GM23338 (cell line): ENCODE results near the gene CREBL2. TPM values are rescaled to one million over a fixed set of nuclear protein-coding genes. Genes with fewer than 3 reads are reported as not detected.

ENCODE experiments used
- ATAC-seq: fragments of 200-7000 bp; cut with Tn5 transposase; 3 replicates; pipeline ENCODE4 v1.9.1; 2020
- DNase-seq: peaks from one replicate; pipeline ENCODE4 v3.0.0-alpha.2; 2015; ENCODE audit warnings: low spot score
- H2AFZ ChIP-seq: fragments of 200-600 bp; sonication (generic); 2 replicates; pipeline ENCODE4 v1.8.0; 2016; ENCODE audit warnings: antibody characterized with exemption, mild to moderate bottlenecking, moderate library complexity
- H3F3A ChIP-seq: fragments of 200-600 bp; sonication (generic); replicated peaks from 2 replicates; pipeline ENCODE4 v1.8.0; 2017; ENCODE audit warnings: antibody characterized with exemption, mixed run types, low read depth
- H3K27ac ChIP-seq: fragments of 200-600 bp; sonication (generic); 2 replicates; pipeline ENCODE4 v1.6.1; 2016; ENCODE audit warnings: low read depth
- H3K27me3 ChIP-seq: fragments of 200-600 bp; sonication (generic); 2 replicates; pipeline ENCODE4 v1.8.0; 2016; ENCODE audit warnings: mild to moderate bottlenecking, mixed run types, moderate library complexity; ENCODE audit not compliant: insufficient read depth
- H3K36me3 ChIP-seq: fragments of 200-600 bp; sonication (generic); 2 replicates; pipeline ENCODE4 v1.8.0; 2016; ENCODE audit warnings: mild to moderate bottlenecking; ENCODE audit not compliant: insufficient read depth
- H3K4me1 ChIP-seq: fragments of 200-600 bp; sonication (generic); 2 replicates; pipeline ENCODE4 v1.8.0; 2016; ENCODE audit warnings: mild to moderate bottlenecking, moderate library complexity; ENCODE audit not compliant: insufficient read depth
- H3K4me2 ChIP-seq: fragments of 200-600 bp; sonication (generic); 2 replicates; pipeline ENCODE4 v1.7.1; 2017; ENCODE audit warnings: mixed run types
- H3K4me3 ChIP-seq: fragments of 200-600 bp; sonication (generic); 2 replicates; pipeline ENCODE4 v1.6.1; 2016; ENCODE audit warnings: mixed run types
- H3K79me2 ChIP-seq: fragments of 200-600 bp; sonication (generic); replicated peaks from 2 replicates; pipeline ENCODE4 v1.8.0; 2017; ENCODE audit warnings: mild to moderate bottlenecking; ENCODE audit not compliant: insufficient read depth
- H3K9me2 ChIP-seq: fragments of 200-600 bp; sonication (generic); 2 replicates; pipeline ENCODE4 v1.8.0; 2017; ENCODE audit not compliant: insufficient read depth
- H4K20me1 ChIP-seq: fragments of 200-600 bp; sonication (generic); replicated peaks from 2 replicates; pipeline ENCODE4 v1.8.0; 2017; ENCODE audit warnings: mild to moderate bottlenecking; ENCODE audit not compliant: insufficient read depth
- H3K27ac Mint-ChIP-seq: 2 replicates; pipeline ENCODE4 v1.8.0; 2020; ENCODE audit warnings: inconsistent platforms, mild to moderate bottlenecking, moderate library complexity, mixed read lengths
- H3K27me3 Mint-ChIP-seq: 3 replicates; pipeline ENCODE4 v1.8.0; 2022; ENCODE audit warnings: low read depth, mild to moderate bottlenecking, moderate library complexity, mixed read lengths, inconsistent platforms; ENCODE audit not compliant: insufficient read depth, poor library complexity
- H3K36me3 Mint-ChIP-seq: 3 replicates; pipeline ENCODE4 v1.8.0; 2021; ENCODE audit warnings: low read depth, mild to moderate bottlenecking, inconsistent platforms, moderate library complexity, mixed read lengths
- H3K4me1 Mint-ChIP-seq: 3 replicates; pipeline ENCODE4 v1.8.0; 2020; ENCODE audit warnings: mild to moderate bottlenecking, inconsistent platforms, mixed read lengths
- H3K4me3 Mint-ChIP-seq: 3 replicates; pipeline ENCODE4 v1.8.0; 2021; ENCODE audit warnings: moderate library complexity, mild to moderate bottlenecking, inconsistent platforms, mixed read lengths
- H3K9me3 Mint-ChIP-seq: 3 replicates; pipeline ENCODE4 v1.8.0; 2020; ENCODE audit warnings: moderate library complexity, mild to moderate bottlenecking, inconsistent platforms, mixed read lengths
- CREB1 ChIP-seq: fragments of 250-450 bp; sonication (Bioruptor Pico); IDR thresholded peaks from 2 replicates; pipeline ENCODE4 v1.5.0; 2020; ENCODE audit warnings: low read depth, mild to moderate bottlenecking, moderate library complexity
- EZH2 ChIP-seq: fragments of 200-600 bp; sonication (generic); IDR thresholded peaks from one replicate; pipeline ENCODE4 v1.8.0; 2017; ENCODE audit warnings: antibody characterized with exemption, mild to moderate bottlenecking, low read depth; ENCODE audit not compliant: unreplicated experiment
- EZH2phosphoT487 ChIP-seq: fragments of 200-600 bp; sonication (generic); IDR thresholded peaks from one replicate; pipeline ENCODE4 v1.8.1; 2018; ENCODE audit warnings: antibody characterized with exemption; ENCODE audit not compliant: unreplicated experiment
- JUNB ChIP-seq: IDR thresholded peaks from one replicate; pipeline ENCODE4 v1.6.1; 2016; ENCODE audit warnings: antibody characterized with exemption; ENCODE audit not compliant: unreplicated experiment
- POLR2AphosphoS5 ChIP-seq: IDR thresholded peaks from 2 replicates; pipeline ENCODE4 v1.6.1; 2016; ENCODE audit warnings: antibody characterized with exemption, low read depth
- STAT1 ChIP-seq: IDR thresholded peaks from one replicate; pipeline ENCODE4 v1.6.1; 2016; ENCODE audit warnings: antibody characterized with exemption; ENCODE audit not compliant: unreplicated experiment
- ZNF114 ChIP-seq: fragments of 250-450 bp; sonication (Bioruptor Pico); IDR thresholded peaks from 2 replicates; pipeline ENCODE4 v1.5.0; 2020; ENCODE audit warnings: mild to moderate bottlenecking, moderate library complexity
- ZNF331 ChIP-seq: fragments of 250-450 bp; sonication (Bioruptor Pico); IDR thresholded peaks from 2 replicates; pipeline ENCODE4 v1.5.0; 2020; ENCODE audit warnings: low read depth, mild to moderate bottlenecking, moderate library complexity
- polyA plus RNA-seq: library from polyadenylated mRNA; unstranded; fragments of >200 nt; fragmentation: Nextera tagmentation; extraction: Ambion mirVana; gene quantifications from 2 replicates; pipeline ENCODE4 v1.2.1, GENCODE V29; 2016
- total RNA-seq: library from RNA; depleted of rRNA; stranded (reverse); fragments of >200 nt; shearing (Covaris generic); gene quantifications from 2 replicates; pipeline ENCODE4 v1.2.3, GENCODE V29; 2014
- TF ChIP-seq, protein P1 (sequence below), 2 experiments: fragments of 200-600 bp in 1 of 2; sonication (generic) in 1 of 2; conservative IDR thresholded peaks; 2 replicates each; pipeline versions ENCODE4 v1.5.1 to v1.6.1; 2016 to 2017; ENCODE audit warnings: antibody characterized with exemption in 2 of 2, low read depth in 2 of 2, mild to moderate bottlenecking in 2 of 2, moderate library complexity in 1 of 2
- TF ChIP-seq, protein P2 (sequence below): IDR thresholded peaks from one replicate; pipeline ENCODE4 v1.6.1; 2018; ENCODE audit warnings: antibody characterized with exemption; ENCODE audit not compliant: unreplicated experiment
- TF ChIP-seq, protein P3 (sequence below): IDR thresholded peaks from 2 replicates; pipeline ENCODE4 v1.6.1; 2016; ENCODE audit warnings: antibody characterized with exemption

Gene CREBL2
- total and polyA plus RNA-seq, 2 experiments from 2014 or later = 9.0 to 21.6 TPM

DNA sequence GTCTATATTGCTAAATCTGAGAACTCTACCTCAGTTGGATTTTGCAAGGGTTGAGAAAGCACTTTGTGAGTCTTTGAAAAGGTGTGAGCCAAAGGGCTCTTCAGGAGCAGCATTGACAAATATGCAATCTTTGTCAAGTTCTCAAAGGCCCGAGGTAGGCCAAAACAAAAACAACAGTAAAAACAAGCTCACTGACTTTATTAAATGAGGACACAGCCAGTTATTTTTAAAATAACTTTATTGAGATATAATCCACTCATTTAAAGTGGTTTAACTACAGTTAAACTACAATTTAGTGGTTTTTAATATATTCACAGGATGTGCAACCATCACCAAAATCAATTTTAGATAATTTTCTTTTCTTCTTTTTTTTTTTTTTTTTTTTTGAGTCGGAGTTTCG lies 2.0 kb upstream of the CREBL2 start:
- no peaks in the 10 kb centered on the region for H3K36me3 ChIP-seq
- ATAC-seq (no peak), DNase-seq (no peak)
- peaks cover 9% of the 10 kb centered on the region for H3K79me2 ChIP-seq
- H3K4me2 ChIP-seq = no peak overlapping the region
- peaks cover 5% of the 10 kb centered on the region; the same call in 1 of the 2 replicates for H3F3A ChIP-seq
- H2AFZ ChIP-seq = no peak overlapping the region
- H3K4me1 ChIP-seq = peaks cover 26% of the 10 kb centered on the region
- no peak overlapping the region for H3K27ac ChIP-seq
- H3K27me3 ChIP-seq = no peaks in the 10 kb centered on the region
- no peak overlapping the region for H3K4me3 ChIP-seq
- Mint-ChIP-seq H3K4me3 (no peak overlapping the region), H3K27me3 (peaks cover 16% of the 10 kb centered on the region), H3K36me3 (peaks cover 5% of the 10 kb centered on the region; the same call in 2 of the 3 replicates), H3K9me3 (no peaks in the 10 kb centered on the region), H3K4me1 (peaks cover 28% of the 10 kb centered on the region), H3K27ac (no peak overlapping the region)
- no peaks in the 10 kb centered on the region for H3K9me2 ChIP-seq
- no peak for TF ChIP-seq POLR2AphosphoS5
- TF ChIP-seq, protein P1, sequence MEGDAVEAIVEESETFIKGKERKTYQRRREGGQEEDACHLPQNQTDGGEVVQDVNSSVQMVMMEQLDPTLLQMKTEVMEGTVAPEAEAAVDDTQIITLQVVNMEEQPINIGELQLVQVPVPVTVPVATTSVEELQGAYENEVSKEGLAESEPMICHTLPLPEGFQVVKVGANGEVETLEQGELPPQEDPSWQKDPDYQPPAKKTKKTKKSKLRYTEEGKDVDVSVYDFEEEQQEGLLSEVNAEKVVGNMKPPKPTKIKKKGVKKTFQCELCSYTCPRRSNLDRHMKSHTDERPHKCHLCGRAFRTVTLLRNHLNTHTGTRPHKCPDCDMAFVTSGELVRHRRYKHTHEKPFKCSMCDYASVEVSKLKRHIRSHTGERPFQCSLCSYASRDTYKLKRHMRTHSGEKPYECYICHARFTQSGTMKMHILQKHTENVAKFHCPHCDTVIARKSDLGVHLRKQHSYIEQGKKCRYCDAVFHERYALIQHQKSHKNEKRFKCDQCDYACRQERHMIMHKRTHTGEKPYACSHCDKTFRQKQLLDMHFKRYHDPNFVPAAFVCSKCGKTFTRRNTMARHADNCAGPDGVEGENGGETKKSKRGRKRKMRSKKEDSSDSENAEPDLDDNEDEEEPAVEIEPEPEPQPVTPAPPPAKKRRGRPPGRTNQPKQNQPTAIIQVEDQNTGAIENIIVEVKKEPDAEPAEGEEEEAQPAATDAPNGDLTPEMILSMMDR (conservative IDR thresholded peaks at IDR 0.05; ENCODE audit: low read depth in 2 of 2) = no peak
- TF ChIP-seq, protein P2, sequence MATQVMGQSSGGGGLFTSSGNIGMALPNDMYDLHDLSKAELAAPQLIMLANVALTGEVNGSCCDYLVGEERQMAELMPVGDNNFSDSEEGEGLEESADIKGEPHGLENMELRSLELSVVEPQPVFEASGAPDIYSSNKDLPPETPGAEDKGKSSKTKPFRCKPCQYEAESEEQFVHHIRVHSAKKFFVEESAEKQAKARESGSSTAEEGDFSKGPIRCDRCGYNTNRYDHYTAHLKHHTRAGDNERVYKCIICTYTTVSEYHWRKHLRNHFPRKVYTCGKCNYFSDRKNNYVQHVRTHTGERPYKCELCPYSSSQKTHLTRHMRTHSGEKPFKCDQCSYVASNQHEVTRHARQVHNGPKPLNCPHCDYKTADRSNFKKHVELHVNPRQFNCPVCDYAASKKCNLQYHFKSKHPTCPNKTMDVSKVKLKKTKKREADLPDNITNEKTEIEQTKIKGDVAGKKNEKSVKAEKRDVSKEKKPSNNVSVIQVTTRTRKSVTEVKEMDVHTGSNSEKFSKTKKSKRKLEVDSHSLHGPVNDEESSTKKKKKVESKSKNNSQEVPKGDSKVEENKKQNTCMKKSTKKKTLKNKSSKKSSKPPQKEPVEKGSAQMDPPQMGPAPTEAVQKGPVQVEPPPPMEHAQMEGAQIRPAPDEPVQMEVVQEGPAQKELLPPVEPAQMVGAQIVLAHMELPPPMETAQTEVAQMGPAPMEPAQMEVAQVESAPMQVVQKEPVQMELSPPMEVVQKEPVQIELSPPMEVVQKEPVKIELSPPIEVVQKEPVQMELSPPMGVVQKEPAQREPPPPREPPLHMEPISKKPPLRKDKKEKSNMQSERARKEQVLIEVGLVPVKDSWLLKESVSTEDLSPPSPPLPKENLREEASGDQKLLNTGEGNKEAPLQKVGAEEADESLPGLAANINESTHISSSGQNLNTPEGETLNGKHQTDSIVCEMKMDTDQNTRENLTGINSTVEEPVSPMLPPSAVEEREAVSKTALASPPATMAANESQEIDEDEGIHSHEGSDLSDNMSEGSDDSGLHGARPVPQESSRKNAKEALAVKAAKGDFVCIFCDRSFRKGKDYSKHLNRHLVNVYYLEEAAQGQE = no peak
- TF ChIP-seq JUNB = no peak
- TF ChIP-seq, protein P3, sequence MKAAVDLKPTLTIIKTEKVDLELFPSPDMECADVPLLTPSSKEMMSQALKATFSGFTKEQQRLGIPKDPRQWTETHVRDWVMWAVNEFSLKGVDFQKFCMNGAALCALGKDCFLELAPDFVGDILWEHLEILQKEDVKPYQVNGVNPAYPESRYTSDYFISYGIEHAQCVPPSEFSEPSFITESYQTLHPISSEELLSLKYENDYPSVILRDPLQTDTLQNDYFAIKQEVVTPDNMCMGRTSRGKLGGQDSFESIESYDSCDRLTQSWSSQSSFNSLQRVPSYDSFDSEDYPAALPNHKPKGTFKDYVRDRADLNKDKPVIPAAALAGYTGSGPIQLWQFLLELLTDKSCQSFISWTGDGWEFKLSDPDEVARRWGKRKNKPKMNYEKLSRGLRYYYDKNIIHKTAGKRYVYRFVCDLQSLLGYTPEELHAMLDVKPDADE = no peak
- TF ChIP-seq EZH2 = no peak
- no peak for TF ChIP-seq ZNF114 (CRISPR knock-in tag)
- H4K20me1 ChIP-seq = no peaks in the 10 kb centered on the region

DNA sequence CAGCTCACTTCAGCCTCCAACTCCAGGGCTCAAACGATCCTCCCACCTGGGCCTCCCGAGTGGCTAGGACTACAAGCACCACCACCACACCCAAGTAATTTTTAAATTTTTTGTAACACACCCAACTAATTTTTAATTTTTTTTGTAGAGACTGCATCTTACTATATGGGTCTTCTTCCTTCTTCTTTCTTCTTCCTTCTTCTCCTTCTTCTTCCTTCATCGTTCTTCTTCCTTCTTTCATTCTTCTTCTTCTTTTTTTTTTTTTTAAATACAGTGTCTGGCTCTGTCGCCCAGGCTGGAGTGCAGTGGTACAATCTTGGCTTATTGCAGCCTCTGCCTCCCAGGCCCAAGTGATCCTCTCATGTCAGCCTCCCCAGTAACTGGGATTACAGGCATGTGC lies 965 bp upstream of the CREBL2 start:
- H3K4me3 ChIP-seq = peak overlapping the region; percentile 70
- H2AFZ ChIP-seq = peak overlapping the region; percentile 38; the same call in 1 of the 2 replicates

More for the DNA sequence above, 965 bp upstream of the CREBL2 start:
- Mint-ChIP-seq H3K27ac (peak overlapping the region; percentile 72; the same call in 1 of the 2 replicates), H3K36me3 (peaks cover 5% of the 10 kb centered on the region; the same call in 2 of the 3 replicates), H3K9me3 (no peaks in the 10 kb centered on the region), H3K4me1 (peaks cover 25% of the 10 kb centered on the region), H3K27me3 (peaks cover 16% of the 10 kb centered on the region), H3K4me3 (peak overlapping the region; percentile 98)
- no peak for ATAC-seq
- no peak for DNase-seq
- peak overlapping the region; percentile 91; the same call in 1 of the 2 replicates for H3K4me2 ChIP-seq
- H3K27me3 ChIP-seq = no peaks in the 10 kb centered on the region
- H3F3A ChIP-seq = peaks cover 5% of the 10 kb centered on the region; the same call in 1 of the 2 replicates
- peak overlapping the region; percentile 91 for H3K27ac ChIP-seq
- H3K36me3 ChIP-seq = no peaks in the 10 kb centered on the region
- H4K20me1 ChIP-seq = no peaks in the 10 kb centered on the region
- H3K79me2 ChIP-seq = peaks cover 15% of the 10 kb centered on the region
- H3K4me1 ChIP-seq = peaks cover 26% of the 10 kb centered on the region
- TF ChIP-seq EZH2phosphoT487 (no peak), POLR2AphosphoS5 (no peak), STAT1 (no peak), EZH2 (no peak), ZNF331 (CRISPR knock-in tag) (no peak), CREB1 (CRISPR knock-in tag) (no peak), ZNF114 (CRISPR knock-in tag) (no peak)
- H3K9me2 ChIP-seq = no peaks in the 10 kb centered on the region
